PC-3 (cell line): ENCODE results near the gene SDK2. TPM values are rescaled to one million over a fixed set of nuclear protein-coding genes. Genes with fewer than 3 reads are reported as not detected.
A peak's percentile ranks its signal among the peaks of the same experiment; 100 is the strongest.

ENCODE experiments used
- ATAC-seq: fragments of 200-7000 bp; cut with Tn5 transposase; 2 replicates; pipeline ENCODE4 v1.9.1; 2020; ENCODE audit warnings: mild to moderate bottlenecking, moderate library complexity
- BruUV-seq: library from RNA; stranded (reverse); fragments of 400-500 nt; replicated peaks from 2 replicates; lab custom pipeline; 2021; lab: Mats Ljungman, UMichigan
- CTCF ChIA-PET: fragments of 300-600 bp; sonication (Branson Sonifier 250); formaldehyde crosslinking; loops from one replicate; lab custom pipeline; 2022; ENCODE audit warnings: antibody characterized with exemption; lab: Charles Lee
- POLR2A ChIA-PET: fragments of 300-600 bp; sonication (Branson Sonifier 250); formaldehyde crosslinking; loops from one replicate; lab custom pipeline; 2022; ENCODE audit warnings: antibody characterized with exemption; ENCODE audit not compliant: unreplicated experiment; lab: Charles Lee
- DNase-seq: peaks from one replicate; pipeline ENCODE4 v3.0.0-alpha.2; 2015
- H2AFZ ChIP-seq: fragments of 300-600 bp; sonication (generic); 2 replicates; pipeline ENCODE4 v1.6.0; 2016; ENCODE audit warnings: antibody characterized with exemption, low read length
- H3F3A ChIP-seq: fragments of 300-600 bp; sonication (generic); one replicate; pipeline ENCODE4 v1.6.0; 2017; ENCODE audit warnings: antibody characterized with exemption, low read length, control low read depth, mild to moderate bottlenecking; ENCODE audit not compliant: unreplicated experiment
- H3K27ac ChIP-seq: fragments of 300-600 bp; sonication (generic); 2 replicates; pipeline ENCODE4 v1.5.1; 2016; ENCODE audit warnings: mild to moderate bottlenecking, low read length
- H3K27me3 ChIP-seq: fragments of 300-600 bp; sonication (generic); 2 replicates; pipeline ENCODE4 v1.6.1; 2016; ENCODE audit warnings: low read length, mixed read lengths
- H3K36me3 ChIP-seq: fragments of 300-600 bp; sonication (generic); 2 replicates; pipeline ENCODE4 v1.6.1; 2016; ENCODE audit warnings: low read depth, mixed run types, low read length, mixed read lengths
- H3K4me1 ChIP-seq: fragments of 300-600 bp; sonication (generic); 2 replicates; pipeline ENCODE4 v1.5.1; 2016; ENCODE audit warnings: low read length; ENCODE audit not compliant: insufficient read depth
- H3K4me2 ChIP-seq: fragments of 300-600 bp; sonication (generic); 2 replicates; pipeline ENCODE4 v1.6.0; 2016; ENCODE audit warnings: low read length
- H3K4me3 ChIP-seq: fragments of 300-600 bp; sonication (generic); 2 replicates; pipeline ENCODE4 v1.5.1; 2016; ENCODE audit warnings: mild to moderate bottlenecking, low read length, mixed read lengths
- H3K79me2 ChIP-seq: fragments of 300-600 bp; sonication (generic); 2 replicates; pipeline ENCODE4 v1.6.1; 2017; ENCODE audit warnings: low read length, mixed read lengths
- H3K9ac ChIP-seq: fragments of 300-600 bp; sonication (generic); 2 replicates; pipeline ENCODE4 v1.6.0; 2016; ENCODE audit warnings: mild to moderate bottlenecking, low read length
- H3K9me2 ChIP-seq: fragments of 300-600 bp; sonication (generic); replicated peaks from 2 replicates; pipeline ENCODE4 v1.6.1; 2016; ENCODE audit warnings: mixed run types, low read length, mixed read lengths
- H3K9me3 ChIP-seq: fragments of 300-600 bp; sonication (generic); 2 replicates; pipeline ENCODE4 v1.6.1; 2016; ENCODE audit warnings: low read length, mixed read lengths
- H4K20me1 ChIP-seq: fragments of 300-600 bp; sonication (generic); 2 replicates; pipeline ENCODE4 v1.6.1; 2016; ENCODE audit warnings: low read length, mixed read lengths
- CTCF ChIP-seq: fragments of 300-600 bp; sonication (generic); conservative IDR thresholded peaks from 2 replicates; pipeline ENCODE4 v1.5.1; 2017; ENCODE audit warnings: antibody characterized with exemption, low read depth, mild to moderate bottlenecking, low read length
- EZH2 ChIP-seq: fragments of 300-600 bp; sonication (generic); IDR thresholded peaks from one replicate; pipeline ENCODE4 v1.6.1; 2017; ENCODE audit warnings: antibody characterized with exemption, mild to moderate bottlenecking, low read length; ENCODE audit not compliant: unreplicated experiment
- EZH2phosphoT487 ChIP-seq: fragments of 300-600 bp; sonication (generic); IDR thresholded peaks from 2 replicates; pipeline ENCODE4 v1.6.1; 2018; ENCODE audit warnings: mild to moderate bottlenecking, antibody characterized with exemption, low read length, borderline replicate concordance
- intact Hi-C: fragments of 100-400 bp; cut with micrococcal nuclease; formaldehyde crosslinking; loops from 2 replicates; pipeline ENCODE4 v1.9.0; 2023
- total RNA-seq: library from RNA; depleted of rRNA; stranded (reverse); fragments of >200 nt; gene quantifications from 2 replicates; pipeline ENCODE4 v1.2.3, GENCODE V29; 2014

The SDK2 gene
- total RNA-seq, 1 experiment from 2014 or later, result 0.07 TPM

GRCh38 chr17:73639932-73640331, 4.3 kb downstream of the SDK2 start:
- CTCF ChIA-PET, result no interaction called here
- no TSS peak for BruUV-seq
- Histone ChIP-seq H2AFZ (no peak overlapping the region), H3F3A (no peaks in the 10 kb centered on the region), H3K79me2 (no peaks in the 10 kb centered on the region), H3K9me3 (no peaks in the 10 kb centered on the region), H3K9me2 (no peaks in the 10 kb centered on the region), H3K4me1 (no peaks in the 10 kb centered on the region), H3K4me2 (no peak overlapping the region), H3K36me3 (no peaks in the 10 kb centered on the region), H3K4me3 (no peak overlapping the region), H3K9ac (no peak overlapping the region), H3K27ac (no peak overlapping the region), H4K20me1 (no peaks in the 10 kb centered on the region), H3K27me3 (peaks cover 80% of the 10 kb centered on the region)
- no peak for TF ChIP-seq EZH2
- no peak for TF ChIP-seq EZH2phosphoT487
- no peak for TF ChIP-seq CTCF
- DNase-seq (peak; percentile 21), ATAC-seq (no peak)
- intact Hi-C loops, result no loop called here
- POLR2A ChIA-PET, result no interaction called here

GRCh38 chr17:73639322-73639721, 4.9 kb downstream of the SDK2 start:
- Histone ChIP-seq H3K9me2 (no peaks in the 10 kb centered on the region), H3F3A (no peaks in the 10 kb centered on the region), H3K4me3 (no peak overlapping the region), H2AFZ (no peak overlapping the region), H3K27ac (no peak overlapping the region), H3K9me3 (no peaks in the 10 kb centered on the region), H3K79me2 (no peaks in the 10 kb centered on the region), H3K27me3 (peaks cover 83% of the 10 kb centered on the region), H3K4me1 (no peaks in the 10 kb centered on the region), H3K4me2 (no peak overlapping the region), H3K9ac (no peak overlapping the region), H3K36me3 (no peaks in the 10 kb centered on the region), H4K20me1 (no peaks in the 10 kb centered on the region)
- no peak for ATAC-seq
- intact Hi-C loops, result no loop called here
- no TSS peak for BruUV-seq
- DNase-seq, result no peak
- ChIA-PET POLR2A (no interaction called here), CTCF (no interaction called here)
- TF ChIP-seq EZH2phosphoT487, result no peak
- no peak for TF ChIP-seq CTCF
- TF ChIP-seq EZH2, result no peak

DNA sequence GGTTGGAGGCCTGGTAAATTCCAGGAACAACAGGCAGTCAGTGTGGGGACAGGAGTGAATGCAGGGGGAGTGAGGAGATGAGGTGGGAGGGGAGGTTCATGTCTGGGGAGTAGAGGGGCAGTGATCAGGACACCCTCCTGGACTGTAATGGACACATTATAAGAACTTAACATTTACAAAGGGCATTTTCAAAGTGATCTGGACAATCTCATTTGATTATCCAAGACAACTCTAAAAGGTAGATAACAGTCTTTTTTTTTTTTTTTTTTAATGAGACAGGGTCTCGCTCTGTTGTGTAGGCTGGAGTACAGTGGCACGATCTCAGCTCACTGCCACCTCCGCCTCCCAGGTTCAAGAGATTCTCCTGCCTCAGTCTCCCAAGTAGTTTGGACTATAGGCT, 5.7 kb downstream of the SDK2 start:
- ATAC-seq (no peak), DNase-seq (no peak)
- intact Hi-C loops, result no loop called here
- Histone ChIP-seq H3K79me2 (no peaks in the 10 kb centered on the region), H2AFZ (no peak overlapping the region), H3F3A (no peaks in the 10 kb centered on the region), H3K27me3 (peaks cover 83% of the 10 kb centered on the region), H3K36me3 (no peaks in the 10 kb centered on the region), H3K4me1 (no peaks in the 10 kb centered on the region), H4K20me1 (no peaks in the 10 kb centered on the region), H3K4me3 (no peak overlapping the region), H3K27ac (no peak overlapping the region), H3K9ac (no peak overlapping the region), H3K4me2 (no peak overlapping the region), H3K9me2 (no peaks in the 10 kb centered on the region), H3K9me3 (no peaks in the 10 kb centered on the region)
- ChIA-PET CTCF (no interaction called here), POLR2A (no interaction called here)
- no peak for TF ChIP-seq EZH2
- no peak for TF ChIP-seq CTCF
- TF ChIP-seq EZH2phosphoT487, result no peak
- BruUV-seq, result no TSS peak
